EH (cell line): ENCODE measurements around the gene POU4F3.
"Not testable (repeated sequence)": the region's sequence is repeated elsewhere in the genome, so short reads cannot be mapped to it uniquely, and the experiment has no call there.

Source experiments
- DNase-seq: peaks from one replicate; pipeline ENCODE4 v3.0.0-alpha.2; 2015; ENCODE audit warnings: low read depth

Gene POU4F3, protein sequence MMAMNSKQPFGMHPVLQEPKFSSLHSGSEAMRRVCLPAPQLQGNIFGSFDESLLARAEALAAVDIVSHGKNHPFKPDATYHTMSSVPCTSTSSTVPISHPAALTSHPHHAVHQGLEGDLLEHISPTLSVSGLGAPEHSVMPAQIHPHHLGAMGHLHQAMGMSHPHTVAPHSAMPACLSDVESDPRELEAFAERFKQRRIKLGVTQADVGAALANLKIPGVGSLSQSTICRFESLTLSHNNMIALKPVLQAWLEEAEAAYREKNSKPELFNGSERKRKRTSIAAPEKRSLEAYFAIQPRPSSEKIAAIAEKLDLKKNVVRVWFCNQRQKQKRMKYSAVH

GRCh38 chr5:146338774-146339714 is at the start of gene POU4F3:
TSS of gene POU4F3 (plus strand) at chr5:146338839. CDS start at chr5:146339113, 274 bp downstream.
- DNase-seq: no peak

GRCh38 chr5:146290318-146290717 is 48.3 kb upstream of the POU4F3 start:
- peak; percentile 19 for DNase-seq

GRCh38 chr5:146291421-146292074 is 47.1 kb upstream of the POU4F3 start:
- peak; percentile 66 for DNase-seq

GRCh38 chr5:146296245-146296644 is 42.4 kb upstream of the POU4F3 start:
- no peak for DNase-seq

- not testable (repeated sequence) for DNase-seq
Measured at GRCh38 chr5:146298920-146299319, 39.7 kb upstream of the POU4F3 start.

GRCh38 chr5:146301626-146302025 is 37.0 kb upstream of the POU4F3 start:
- peak; percentile 31 for DNase-seq

DNA sequence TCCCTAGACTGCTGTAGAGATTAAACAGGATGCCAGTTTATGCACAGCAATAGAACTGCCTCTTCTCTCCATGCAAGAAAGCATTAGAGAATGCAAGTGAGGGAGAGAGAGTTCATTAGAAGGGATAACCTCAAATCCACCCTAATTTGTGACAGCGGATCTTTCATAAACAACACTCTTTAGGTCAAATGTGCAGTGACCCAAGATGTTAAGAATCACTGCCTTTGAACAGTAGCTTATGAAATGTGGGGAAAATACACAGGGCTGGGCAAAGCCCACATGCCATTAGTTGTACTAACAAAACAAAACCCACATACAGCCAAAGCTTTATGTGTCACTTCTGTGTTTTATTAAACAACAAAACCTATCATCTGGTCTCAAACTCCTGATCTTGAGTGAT is 36.2 kb upstream of the POU4F3 start:
- DNase-seq: no peak

DNA sequence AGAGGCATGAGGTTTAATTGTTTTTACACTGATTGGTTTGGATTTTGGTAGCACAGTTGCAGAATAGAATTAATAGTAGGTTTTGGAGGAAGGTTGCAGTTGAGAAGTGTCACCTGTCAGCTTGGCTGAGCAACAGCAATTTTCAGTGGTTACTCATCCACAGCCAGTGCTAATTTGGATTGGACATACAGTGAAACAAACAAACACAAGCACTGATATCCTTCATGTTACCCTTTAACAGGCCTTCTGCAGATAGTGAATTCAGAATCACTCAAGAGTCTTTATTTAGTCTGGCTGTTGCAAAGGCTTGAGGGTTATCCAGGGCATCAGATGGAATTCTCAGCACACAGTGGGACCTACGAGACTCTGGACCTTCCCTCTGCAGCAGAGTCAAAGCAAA is 31.8 kb upstream of the POU4F3 start:
- DNase-seq: no peak

DNA sequence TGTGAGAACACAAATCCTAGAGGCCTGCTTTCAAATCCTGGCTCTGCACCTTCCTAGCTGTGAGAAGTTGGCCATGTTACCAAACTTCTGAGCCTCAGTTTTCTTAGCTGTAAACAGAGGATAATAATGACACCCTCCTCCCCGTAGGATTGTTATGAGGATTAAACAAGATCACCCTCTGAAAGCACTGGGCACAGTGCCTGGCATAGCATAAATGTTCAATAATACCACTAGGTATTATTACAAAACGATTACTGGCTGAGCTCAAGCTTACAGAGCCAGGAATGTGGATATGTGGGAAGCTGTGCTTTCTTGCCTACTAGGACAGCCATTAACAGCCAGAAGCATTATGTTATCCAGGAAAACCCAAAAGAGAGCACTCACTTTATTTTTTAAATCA is 30.8 kb upstream of the POU4F3 start:
- DNase-seq: no peak

DNA sequence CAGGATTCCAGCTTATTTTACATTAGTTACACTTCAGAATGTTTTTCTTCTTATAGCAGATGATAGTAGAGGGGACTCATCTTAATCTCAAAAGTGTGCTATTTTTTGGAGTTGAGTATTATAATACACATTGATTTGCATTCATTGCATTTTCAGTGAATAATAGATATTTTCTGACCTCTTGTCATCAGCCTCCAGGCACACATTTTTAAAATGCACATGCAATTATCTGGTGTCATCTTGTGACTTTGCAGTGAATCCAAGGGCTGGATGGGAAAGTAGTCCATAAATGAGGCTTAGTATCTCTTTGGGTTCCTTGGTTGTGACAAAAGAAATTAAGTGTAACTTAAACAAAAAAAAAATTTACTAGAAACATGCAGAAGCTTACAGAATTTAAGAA is 28.1 kb upstream of the POU4F3 start:
- DNase-seq: no peak

DNA sequence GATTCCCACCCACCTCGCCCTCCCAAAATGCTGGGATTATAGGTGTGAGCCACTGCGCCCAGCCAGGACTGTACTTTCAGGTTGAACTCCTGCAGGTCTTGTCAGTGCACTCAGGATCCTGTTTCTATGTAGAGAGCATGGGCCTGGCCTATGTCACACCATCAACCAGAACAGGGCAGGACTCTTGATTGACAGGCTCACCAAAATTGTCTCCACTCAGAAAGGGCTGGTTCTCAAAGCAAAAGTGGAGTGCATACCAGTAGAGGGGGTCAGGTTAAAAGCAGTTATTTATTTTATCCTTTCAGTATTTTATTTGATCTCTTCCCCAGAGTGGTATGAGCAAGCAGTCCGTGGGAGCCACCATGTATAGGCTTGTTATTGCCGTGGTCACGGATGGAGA is 27.4 kb upstream of the POU4F3 start:
- DNase-seq: no peak

DNA sequence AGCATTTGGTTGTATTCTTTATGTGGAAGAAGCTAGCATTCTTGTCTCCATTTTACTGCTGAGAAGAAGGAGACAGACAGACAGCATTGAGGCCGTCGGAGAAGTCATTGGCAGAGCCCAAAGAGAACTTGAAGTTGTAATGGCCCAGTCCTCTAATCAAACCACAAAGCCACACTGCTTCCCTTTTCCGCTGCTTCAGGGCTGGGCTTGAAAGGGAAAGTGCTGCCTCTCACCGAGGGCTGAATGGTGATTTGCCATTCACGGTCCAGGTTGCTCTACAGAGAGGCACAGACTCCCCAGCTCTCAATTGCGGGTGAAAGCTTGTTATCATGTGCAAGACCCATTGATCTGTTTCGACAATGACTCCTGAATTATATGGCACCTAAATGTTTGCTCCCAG is 25.6 kb upstream of the POU4F3 start:
- DNase-seq: no peak

- DNase-seq: no peak
Measured at GRCh38 chr5:146321571-146321970, 17.1 kb upstream of the POU4F3 start.

GRCh38 chr5:146327257-146327870 is 11.3 kb upstream of the POU4F3 start:
- no peak for DNase-seq

- no peak for DNase-seq
Measured at GRCh38 chr5:146327989-146328388, 10.7 kb upstream of the POU4F3 start.

DNA sequence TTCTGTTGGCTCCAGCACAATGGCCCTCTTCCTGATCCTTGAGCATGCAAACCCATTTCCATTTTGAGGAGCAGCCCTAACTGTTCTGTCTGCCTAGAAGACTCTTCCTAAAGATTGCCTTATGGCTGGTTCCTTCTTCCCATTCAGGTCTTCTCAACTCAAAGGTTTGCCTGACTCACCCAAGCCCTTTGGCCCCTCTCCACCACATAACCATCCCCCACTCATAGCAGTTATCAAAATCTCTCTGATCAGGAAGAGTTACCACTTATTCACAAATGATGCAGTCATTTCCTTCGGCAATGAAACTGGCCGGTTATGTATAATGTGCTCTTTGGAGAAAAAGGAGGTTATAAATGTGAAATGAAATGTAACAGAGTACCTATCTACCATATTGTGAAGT is 8.9 kb upstream of the POU4F3 start:
- DNase-seq: no peak

DNA sequence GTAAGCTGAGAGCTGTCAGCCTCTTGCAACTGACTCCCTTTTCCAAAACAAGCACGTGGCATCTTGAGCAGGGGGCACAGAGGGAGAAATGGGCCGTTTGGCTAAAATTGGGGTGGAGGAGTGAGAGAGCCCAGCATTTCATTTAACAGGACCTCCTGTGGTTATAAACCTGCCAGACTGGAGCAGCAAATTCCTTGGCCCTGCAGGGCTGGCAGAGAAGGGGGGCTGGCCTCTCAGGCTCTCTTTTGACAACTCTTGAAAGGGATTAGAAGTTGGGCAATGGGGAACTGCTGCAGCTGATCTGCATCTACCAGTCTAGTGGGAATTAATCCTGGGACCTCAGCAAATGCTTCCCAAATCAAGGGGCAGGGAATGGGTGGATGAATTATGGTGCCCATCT is 7.2 kb upstream of the POU4F3 start:
- DNase-seq: no peak

DNA sequence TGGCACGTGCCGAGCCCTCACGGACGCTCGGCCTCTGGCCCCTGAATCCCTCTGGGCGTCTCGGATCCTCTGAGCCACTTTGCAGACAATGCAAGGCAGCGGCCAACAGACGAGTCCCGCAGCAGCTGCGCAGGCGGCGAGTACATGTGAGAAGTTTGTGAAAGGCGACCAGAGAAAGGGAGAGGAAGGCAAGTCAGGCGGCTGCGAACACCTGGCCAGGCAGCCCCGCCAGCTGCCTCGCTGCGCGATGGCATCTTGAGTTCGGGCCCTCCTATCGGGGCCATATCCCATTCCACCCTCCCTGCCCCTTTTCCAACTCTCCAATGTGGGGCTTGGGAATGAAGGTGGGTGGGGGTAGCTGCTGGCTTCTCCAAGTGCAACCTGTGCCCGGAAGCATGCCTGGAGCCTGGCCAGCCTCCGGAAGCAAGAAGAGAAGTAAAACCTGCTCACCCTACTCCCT is 4.5 kb upstream of the POU4F3 start:
- no peak for DNase-seq

DNA sequence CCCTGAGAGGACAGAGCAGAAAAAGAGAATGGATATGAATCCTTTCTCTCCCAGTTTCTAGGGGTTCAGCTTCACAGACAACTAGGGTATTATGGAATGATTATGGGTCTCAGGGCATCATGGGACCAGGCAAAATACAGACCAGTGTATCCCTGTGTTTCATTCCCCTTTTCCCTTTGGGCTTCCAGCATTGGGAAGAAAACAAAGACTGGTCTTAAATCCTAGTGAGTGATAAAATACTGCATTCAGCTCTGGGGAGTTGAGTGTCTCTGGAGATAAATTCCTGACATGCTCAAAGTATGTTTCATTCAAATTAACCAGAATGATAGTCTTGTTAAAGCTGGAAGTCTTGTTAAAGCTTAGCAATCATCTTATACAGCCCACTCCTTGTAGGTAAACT is 2.4 kb upstream of the POU4F3 start:
- DNase-seq: peak; percentile 14

- DNase-seq: no peak
Measured at GRCh38 chr5:146337264-146337904, 1.3 kb upstream of the POU4F3 start.

GRCh38 chr5:146337928-146338327 is 711 bp upstream of the POU4F3 start:
- no peak for DNase-seq
